Dendritic cell treated with granulocyte-macrophage colony-stimulating factor and Interleukin-4, amounts not matched to agents 40 ng/mL and 50 ng/mL, for 4 days (primary cell): ENCODE results near the gene OBSCN.

Experiments
- H3K27ac Mint-ChIP-seq: one replicate; pipeline ENCODE4 v1.8.0; 2022; ENCODE audit warnings: mild to moderate bottlenecking, mixed read lengths
- H3K27me3 Mint-ChIP-seq: one replicate; pipeline ENCODE4 v1.8.0; 2022; ENCODE audit warnings: mild to moderate bottlenecking, mixed read lengths
- H3K36me3 Mint-ChIP-seq: one replicate; pipeline ENCODE4 v1.8.0; 2022; ENCODE audit warnings: low read depth, mixed read lengths
- H3K4me1 Mint-ChIP-seq: one replicate; pipeline ENCODE4 v1.8.0; 2022; ENCODE audit warnings: low read depth, mixed read lengths
- H3K4me3 Mint-ChIP-seq: one replicate; pipeline ENCODE4 v1.8.0; 2022; ENCODE audit warnings: mild to moderate bottlenecking, moderate library complexity, mixed read lengths
- H3K9me3 Mint-ChIP-seq: one replicate; pipeline ENCODE4 v1.8.0; 2022; ENCODE audit warnings: mixed read lengths
- intact Hi-C: fragments of 100-400 bp; cut with micrococcal nuclease; formaldehyde crosslinking; loops from one replicate; pipeline ENCODE4 v1.15.0; 2022

Gene OBSCN

DNA sequence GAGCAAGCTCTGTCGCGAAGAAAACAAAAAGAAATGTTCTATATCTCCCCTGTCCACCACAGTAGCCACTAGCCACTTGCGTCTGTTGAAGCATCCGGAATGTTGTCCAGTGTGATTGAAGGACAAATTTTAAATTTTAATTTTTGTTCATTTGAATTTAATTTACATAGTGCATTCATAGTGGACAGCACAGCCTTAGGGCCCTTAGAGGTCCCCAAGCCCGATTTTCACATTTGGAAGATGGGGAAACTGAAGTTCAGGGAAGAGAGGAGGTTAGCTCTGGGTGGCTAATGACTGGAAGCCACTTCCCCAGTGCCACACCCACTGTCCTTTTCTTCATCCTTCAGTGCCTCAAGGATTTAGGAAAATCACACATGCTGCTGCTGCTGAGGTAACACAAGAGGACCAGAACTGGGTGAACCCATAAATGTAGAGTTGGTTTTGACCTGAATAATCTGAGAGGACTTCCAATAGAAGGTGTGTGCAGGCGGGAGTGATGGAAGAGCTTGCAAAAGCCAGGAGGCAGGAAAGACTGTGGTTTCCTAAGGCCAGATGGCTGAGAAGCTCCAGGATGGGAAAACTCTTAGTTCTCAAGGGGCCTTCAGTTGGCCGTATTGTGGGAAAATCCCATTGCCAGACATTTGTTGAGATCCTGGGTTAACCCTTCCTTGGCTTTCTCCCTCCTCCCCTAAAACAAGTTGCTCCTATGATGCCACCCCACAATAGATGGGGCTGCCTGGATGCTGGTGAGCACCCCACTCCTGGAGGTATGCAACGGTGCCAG lies 149.2 kb downstream of the OBSCN start:
- H3K27me3 Mint-ChIP-seq = no peaks in the 10 kb centered on the region
- no peak overlapping the region for H3K27ac Mint-ChIP-seq
- H3K4me1 Mint-ChIP-seq = no peaks in the 10 kb centered on the region
- no peaks in the 10 kb centered on the region for H3K36me3 Mint-ChIP-seq
- no peak overlapping the region for H3K4me3 Mint-ChIP-seq
- H3K9me3 Mint-ChIP-seq = no peaks in the 10 kb centered on the region
- intact Hi-C loops = no loop called here

DNA sequence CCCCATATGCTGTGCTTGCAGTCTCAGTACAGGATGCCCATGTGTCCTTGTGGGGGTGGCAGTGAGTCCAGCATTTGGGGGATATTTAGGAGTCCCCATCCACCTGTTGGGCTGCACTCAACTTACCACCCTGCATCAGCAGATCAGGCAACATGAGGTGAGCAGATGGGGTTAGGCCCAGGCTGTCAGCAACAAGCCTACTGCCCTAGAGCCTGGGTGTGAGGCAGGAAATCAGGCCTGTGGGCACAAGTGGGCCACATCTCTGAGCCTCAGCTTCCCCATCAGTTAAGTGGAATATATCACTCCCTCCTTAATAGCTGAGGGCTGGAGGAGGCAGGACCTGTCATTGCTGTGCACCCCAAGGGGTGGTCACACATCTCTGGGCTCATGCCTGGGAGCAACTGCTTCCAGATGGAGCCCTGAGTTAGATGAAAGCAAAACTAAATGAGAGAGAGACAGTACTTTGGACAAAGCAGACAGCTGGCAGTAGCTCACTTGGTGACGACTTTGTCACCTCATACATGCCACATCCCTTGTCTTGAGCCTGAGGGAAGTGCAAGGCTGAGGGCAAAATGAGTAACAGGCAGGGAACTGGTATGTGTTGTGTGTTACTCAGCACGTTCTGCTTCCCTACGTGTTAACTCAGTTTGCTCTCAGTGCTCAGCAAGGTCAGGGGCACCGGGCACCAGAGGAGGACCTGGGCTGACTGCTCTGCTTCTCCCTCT lies 150.4 kb downstream of the OBSCN start:
- no peaks in the 10 kb centered on the region for H3K36me3 Mint-ChIP-seq

DNA sequence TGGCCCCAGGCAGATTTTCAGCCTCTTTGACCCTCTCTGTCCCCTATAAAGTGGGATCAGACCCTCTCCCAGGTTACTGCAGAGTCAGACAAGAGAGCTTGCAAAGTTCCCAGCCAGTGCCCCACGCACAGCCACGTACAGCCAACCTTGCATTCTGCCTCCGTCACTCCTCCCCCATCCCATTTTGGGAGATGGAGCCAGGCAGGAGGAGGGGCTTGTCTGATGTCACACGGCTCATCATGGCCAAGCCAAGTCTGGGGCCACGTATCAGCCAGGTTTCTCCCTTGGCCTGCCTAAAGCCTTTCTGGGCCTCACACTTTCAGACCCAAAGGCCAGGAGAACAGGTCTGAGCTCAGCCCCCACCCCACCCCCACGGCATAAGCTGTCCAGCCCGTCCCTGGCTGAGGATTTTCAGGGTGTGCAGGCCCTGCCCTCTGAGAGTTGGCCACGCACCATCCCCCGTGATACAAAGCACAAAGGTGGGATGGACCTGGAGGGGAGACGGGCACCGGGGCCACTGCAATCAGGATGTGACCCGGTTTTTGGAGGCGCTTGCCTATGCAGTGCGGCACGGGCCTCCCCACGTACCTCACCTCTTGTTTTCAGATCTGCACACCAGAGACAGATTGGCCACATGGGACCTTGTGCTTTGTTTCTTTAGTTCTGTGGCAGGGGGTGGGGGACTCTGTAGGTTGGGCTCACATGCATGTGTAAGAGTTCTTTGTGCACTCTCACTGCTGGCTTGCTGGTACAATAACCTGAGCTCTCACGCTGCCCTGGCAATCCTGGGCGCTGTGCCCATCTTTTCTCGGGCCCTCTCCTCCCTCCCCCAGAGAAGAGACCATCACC lies 151.1 kb downstream of the OBSCN start:
- H3K27me3 Mint-ChIP-seq = no peaks in the 10 kb centered on the region
- no peak overlapping the region for H3K4me3 Mint-ChIP-seq
- H3K4me1 Mint-ChIP-seq = no peaks in the 10 kb centered on the region
- H3K36me3 Mint-ChIP-seq = no peaks in the 10 kb centered on the region
- H3K9me3 Mint-ChIP-seq = no peaks in the 10 kb centered on the region
- no peak overlapping the region for H3K27ac Mint-ChIP-seq
- intact Hi-C loops = no loop called here

More for the DNA sequence above, 150.4 kb downstream of the OBSCN start:
- intact Hi-C loops = no loop called here
- Mint-ChIP-seq H3K27ac (no peak overlapping the region), H3K9me3 (no peaks in the 10 kb centered on the region), H3K4me3 (no peak overlapping the region), H3K4me1 (no peaks in the 10 kb centered on the region), H3K27me3 (no peaks in the 10 kb centered on the region)

DNA sequence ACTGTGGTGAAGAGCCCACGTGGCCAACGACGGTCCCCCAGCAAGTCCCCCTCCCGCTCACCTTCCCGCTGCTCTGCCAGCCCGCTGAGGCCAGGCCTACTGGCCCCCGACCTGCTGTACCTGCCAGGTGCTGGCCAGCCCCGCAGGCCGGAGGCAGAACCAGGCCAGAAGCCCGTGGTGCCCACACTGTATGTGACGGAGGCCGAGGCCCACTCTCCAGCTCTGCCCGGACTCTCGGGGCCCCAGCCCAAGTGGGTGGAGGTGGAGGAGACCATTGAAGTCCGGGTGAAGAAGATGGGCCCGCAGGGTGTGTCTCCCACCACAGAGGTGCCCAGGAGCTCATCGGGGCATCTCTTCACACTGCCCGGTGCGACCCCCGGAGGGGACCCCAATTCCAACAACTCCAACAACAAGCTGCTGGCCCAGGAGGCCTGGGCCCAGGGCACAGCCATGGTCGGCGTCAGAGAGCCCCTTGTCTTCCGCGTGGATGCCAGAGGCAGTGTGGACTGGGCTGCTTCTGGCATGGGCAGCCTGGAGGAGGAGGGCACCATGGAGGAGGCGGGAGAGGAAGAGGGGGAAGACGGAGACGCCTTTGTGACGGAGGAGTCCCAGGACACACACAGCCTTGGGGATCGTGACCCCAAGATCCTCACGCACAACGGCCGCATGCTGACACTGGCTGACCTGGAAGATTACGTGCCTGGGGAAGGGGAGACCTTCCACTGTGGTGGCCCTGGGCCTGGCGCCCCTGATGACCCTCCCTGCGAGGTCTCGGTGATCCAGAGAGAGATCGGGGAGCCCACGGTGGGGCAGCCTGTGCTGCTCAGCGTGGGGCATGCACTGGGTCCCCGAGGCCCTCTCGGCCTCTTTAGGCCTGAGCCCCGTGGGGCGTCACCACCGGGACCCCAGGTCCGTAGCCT lies 152.0 kb downstream of the OBSCN start:
- Mint-ChIP-seq H3K4me3 (no peak overlapping the region), H3K27ac (no peak overlapping the region), H3K36me3 (no peaks in the 10 kb centered on the region), H3K27me3 (no peaks in the 10 kb centered on the region), H3K9me3 (no peaks in the 10 kb centered on the region), H3K4me1 (no peaks in the 10 kb centered on the region)
- intact Hi-C loops = no loop called here

DNA sequence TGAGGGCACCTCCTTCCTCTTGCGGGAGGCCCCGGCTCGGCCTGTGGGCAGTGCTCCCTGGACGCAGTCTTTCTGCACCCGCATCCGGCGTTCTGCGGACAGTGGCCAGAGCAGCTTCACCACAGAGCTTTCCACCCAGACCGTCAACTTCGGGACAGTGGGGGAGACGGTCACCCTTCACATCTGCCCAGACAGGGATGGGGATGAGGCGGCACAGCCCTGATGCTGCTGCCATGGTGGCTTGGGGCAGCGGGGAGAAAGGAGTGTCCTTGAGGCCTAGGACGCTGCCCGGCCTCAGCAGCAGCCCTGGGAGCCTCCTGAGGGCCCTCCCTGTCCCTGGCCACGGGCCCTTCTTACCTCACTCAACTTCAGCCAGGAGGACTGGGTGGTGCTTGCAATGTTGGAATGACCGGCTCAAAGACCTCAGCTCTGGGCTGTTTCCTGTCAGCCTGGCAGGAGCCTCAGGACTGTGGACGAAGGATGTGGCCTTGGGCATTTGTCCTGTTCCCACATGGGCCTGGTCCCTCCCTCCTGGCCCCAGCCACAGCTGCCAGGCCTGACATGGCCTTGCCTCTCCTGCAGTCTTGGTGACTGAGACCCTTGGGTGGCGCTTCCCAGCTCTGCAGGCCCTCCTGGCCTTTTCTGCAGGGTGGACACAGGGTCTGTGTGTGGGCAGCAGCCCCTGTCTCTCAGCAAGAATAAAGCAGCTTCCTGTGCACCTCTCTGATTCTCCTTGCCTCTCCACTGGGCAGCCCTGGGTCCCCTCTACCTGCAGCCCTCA lies 152.9 kb downstream of the OBSCN start:
- no peaks in the 10 kb centered on the region for H3K27me3 Mint-ChIP-seq
- no peaks in the 10 kb centered on the region for H3K9me3 Mint-ChIP-seq
- intact Hi-C loops = no loop called here
- H3K36me3 Mint-ChIP-seq = no peaks in the 10 kb centered on the region
- no peaks in the 10 kb centered on the region for H3K4me1 Mint-ChIP-seq
- H3K27ac Mint-ChIP-seq = no peak overlapping the region
- no peak overlapping the region for H3K4me3 Mint-ChIP-seq

DNA sequence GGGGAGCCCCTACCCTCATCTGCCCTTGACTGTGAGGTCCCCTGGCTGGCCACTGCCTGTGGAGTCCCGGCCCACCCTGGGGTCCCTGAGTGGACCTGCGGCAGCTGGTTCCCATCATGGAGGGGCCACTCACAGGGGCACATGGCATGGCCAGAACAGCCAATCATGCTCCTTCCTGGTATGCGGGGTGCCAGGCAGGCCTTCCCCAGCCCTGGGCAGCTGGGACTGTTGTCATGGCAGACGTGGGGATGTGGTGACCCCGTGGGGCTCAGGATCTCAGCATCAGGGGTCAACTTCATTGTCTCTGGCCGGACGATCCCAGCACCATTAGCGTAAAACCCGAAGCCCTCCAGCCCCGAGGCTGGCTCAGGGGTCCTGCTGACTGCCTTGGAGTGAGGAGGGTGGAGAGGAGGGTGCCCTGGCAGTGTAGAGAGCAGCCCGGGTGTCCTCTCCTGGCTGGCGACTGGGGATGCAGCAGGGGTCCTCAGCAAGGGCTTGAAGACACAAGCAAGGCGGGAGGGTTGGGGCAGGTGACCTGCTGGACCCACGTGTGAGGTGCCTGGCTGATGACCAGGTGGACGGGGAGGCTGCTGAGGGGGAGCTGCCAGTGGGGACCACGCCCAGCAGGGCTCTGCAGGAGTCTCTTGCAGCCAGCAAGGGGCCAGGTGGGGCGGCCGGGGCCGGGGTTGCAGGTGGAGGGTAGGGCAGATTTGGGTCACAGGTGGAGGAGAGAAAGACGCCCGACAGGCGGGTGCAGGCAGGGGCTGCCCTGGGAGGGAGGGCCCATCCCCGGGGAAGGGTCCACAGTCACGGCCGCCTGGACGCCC lies 153.7 kb downstream of the OBSCN start:
- H3K9me3 Mint-ChIP-seq = no peaks in the 10 kb centered on the region
- H3K4me3 Mint-ChIP-seq = no peak overlapping the region
- no peaks in the 10 kb centered on the region for H3K4me1 Mint-ChIP-seq
- H3K27me3 Mint-ChIP-seq = no peaks in the 10 kb centered on the region
- intact Hi-C loops = no loop called here
- no peaks in the 10 kb centered on the region for H3K36me3 Mint-ChIP-seq
- H3K27ac Mint-ChIP-seq = no peak overlapping the region

DNA sequence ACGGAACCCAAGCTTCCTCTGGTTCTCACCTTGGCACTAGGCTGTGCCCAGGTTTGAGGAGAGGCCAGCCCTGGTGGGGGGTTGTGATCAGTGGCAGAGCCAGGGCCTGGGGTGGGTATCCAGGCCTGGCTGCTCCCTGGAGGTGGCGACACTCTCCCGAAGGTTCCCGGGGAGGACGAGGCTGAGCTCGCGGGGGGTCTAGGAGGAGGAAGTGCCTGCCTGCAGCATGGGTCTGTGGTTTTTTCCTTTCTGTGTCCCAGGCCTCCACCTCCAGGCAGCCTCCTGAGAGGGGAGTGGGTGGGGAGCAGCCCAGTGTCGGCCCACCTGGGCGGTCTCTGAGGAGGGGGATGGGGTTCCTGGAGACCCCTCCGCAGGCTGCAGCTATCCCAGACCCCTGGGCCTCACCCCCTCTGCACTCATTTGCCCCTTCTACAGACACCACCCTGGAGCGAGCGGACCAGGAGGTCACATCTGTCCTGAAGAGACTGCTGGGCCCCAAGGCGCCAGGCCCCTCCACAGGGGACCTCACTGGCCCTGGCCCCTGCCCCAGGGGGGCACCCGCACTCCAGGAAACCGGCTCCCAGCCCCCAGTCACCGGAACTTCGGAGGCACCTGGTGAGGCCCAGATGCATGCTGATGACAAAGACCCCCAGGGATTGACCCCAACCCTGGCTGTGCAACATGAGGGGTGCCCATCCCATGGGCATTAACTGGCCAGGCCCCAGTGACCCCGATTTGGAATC lies 154.5 kb downstream of the OBSCN start:
- H3K36me3 Mint-ChIP-seq = no peaks in the 10 kb centered on the region

DNA sequence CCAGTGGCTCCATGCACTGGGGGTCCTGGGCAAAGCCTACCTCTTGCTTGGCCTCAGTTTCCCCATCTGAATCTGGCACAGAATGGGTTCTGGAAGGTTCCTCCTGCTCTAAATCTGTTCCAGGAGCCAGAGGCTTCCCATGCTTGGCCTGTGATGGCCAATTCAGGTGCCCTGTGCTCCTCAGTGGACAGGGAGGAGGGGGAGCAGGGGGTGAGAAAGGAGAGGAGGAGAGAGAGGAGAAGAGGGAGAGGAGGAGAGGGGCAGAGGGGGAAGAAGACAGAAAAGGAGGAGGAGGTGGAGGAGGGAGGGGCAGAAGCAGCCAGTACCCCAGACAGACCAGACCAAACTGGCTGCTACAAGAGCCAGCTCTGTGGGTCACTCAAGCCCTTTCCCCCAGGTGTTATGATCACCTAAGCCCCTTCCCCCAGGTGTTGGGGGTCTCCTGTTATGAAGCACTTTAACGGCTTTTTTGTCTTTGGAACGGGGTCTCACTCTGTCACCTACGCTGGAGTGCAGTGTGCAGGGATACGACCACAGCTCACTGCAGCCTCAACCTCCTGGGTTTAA lies 155.1 kb downstream of the OBSCN start:
- H3K27ac Mint-ChIP-seq = no peak overlapping the region
- no peaks in the 10 kb centered on the region for H3K9me3 Mint-ChIP-seq
- H3K27me3 Mint-ChIP-seq = no peaks in the 10 kb centered on the region
- intact Hi-C loops = no loop called here
- no peaks in the 10 kb centered on the region for H3K36me3 Mint-ChIP-seq
- no peaks in the 10 kb centered on the region for H3K4me1 Mint-ChIP-seq
- no peak overlapping the region for H3K4me3 Mint-ChIP-seq

More for the DNA sequence above, 154.5 kb downstream of the OBSCN start:
- intact Hi-C loops = no loop called here
- no peak overlapping the region for H3K4me3 Mint-ChIP-seq
- H3K4me1 Mint-ChIP-seq = no peaks in the 10 kb centered on the region
- H3K9me3 Mint-ChIP-seq = no peaks in the 10 kb centered on the region
- no peak overlapping the region for H3K27ac Mint-ChIP-seq
- no peaks in the 10 kb centered on the region for H3K27me3 Mint-ChIP-seq

DNA sequence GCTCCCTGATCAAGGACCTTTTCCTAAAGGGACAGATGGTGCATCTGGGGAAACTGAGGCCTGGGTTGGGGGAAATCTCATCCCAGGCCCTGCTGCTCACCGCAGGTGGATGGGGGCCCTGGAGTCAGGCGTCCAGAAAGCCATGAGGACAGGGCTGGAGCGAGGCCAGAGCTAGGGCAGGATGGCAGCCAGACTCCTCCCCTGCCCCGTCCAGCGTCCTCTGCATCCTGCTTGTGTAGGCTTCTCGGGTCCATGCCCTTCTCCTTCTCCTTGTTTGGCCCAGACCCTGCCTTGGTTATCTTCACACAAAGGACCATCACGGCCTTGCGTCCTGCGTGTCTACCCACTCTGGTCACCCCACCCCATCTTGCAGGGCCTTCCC lies 155.8 kb downstream of the OBSCN start:
- no peak overlapping the region for H3K27ac Mint-ChIP-seq
- no peaks in the 10 kb centered on the region for H3K4me1 Mint-ChIP-seq
- H3K36me3 Mint-ChIP-seq = no peaks in the 10 kb centered on the region
- H3K27me3 Mint-ChIP-seq = no peaks in the 10 kb centered on the region
- H3K9me3 Mint-ChIP-seq = no peaks in the 10 kb centered on the region
- no peak overlapping the region for H3K4me3 Mint-ChIP-seq
- intact Hi-C loops = no loop called here

DNA sequence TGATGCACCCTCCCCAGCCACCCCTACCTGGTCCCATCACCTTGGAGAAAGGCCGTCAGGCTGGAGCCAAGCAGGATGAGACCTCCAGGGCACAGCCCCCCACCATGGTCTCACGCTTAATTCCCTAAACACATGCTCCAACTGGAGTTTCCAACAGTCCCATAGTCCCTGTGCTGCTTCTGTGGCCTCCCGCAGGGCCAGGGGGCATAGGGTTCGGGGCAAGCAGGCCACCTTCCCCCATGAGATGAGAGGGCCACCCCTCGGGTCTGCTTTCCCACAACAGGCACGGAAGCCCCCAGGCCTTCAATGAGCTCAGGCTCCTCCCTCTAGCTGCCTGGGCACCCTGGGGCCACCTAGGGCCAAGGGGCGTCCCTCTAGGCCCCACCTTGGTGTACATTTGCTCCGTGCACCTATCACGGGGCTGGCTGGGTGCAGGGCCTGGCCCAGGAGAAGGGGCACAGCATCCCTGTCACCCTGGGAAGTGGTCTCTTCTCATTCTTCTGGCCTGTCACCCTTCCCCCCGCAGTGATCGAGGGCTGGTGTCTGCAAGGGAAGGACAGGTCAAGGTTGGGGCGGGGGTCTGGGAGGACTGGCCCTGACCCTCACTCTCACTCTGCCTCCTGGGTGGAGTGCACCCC lies 156.3 kb downstream of the OBSCN start:
- H3K27me3 Mint-ChIP-seq = no peaks in the 10 kb centered on the region
- H3K36me3 Mint-ChIP-seq = no peaks in the 10 kb centered on the region
- intact Hi-C loops = no loop called here
- no peak overlapping the region for H3K27ac Mint-ChIP-seq
- H3K9me3 Mint-ChIP-seq = no peaks in the 10 kb centered on the region
- no peaks in the 10 kb centered on the region for H3K4me1 Mint-ChIP-seq
- no peak overlapping the region for H3K4me3 Mint-ChIP-seq

DNA sequence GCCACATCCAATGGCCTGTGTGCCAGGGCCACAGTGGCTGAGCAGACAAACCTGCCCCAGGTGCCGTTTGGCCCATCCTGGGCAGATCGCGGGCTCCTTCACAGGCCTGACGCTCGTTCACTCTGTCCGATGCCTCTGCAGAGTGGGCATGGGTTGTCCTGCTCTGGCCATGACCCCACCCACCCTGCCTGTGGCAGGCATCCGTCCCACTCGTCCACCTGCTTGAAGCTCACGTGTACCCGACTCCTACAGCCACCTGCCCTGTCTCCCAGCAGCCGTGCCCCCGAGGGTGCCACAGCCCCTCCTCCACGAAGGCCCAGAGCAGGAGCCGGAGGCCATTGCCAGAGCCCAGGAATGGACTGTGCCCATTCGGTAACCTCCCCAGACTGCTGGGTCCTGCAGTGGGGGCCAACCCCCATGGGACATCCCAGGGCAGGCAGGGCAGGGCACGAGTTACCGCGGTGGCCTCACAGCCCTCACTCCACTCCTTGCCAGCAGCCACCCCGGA lies 156.9 kb downstream of the OBSCN start:
- intact Hi-C loops = no loop called here
- Mint-ChIP-seq H3K4me3 (no peak overlapping the region), H3K27ac (no peak overlapping the region), H3K27me3 (no peaks in the 10 kb centered on the region), H3K4me1 (no peaks in the 10 kb centered on the region), H3K9me3 (no peaks in the 10 kb centered on the region), H3K36me3 (no peaks in the 10 kb centered on the region)
